LNCaP clone FGC (cell line): ENCODE measurements around the gene VPS39.

Experiments
- DNase-seq: peaks from one replicate; pipeline ENCODE4 v3.0.0-alpha.2; 2011; ENCODE audit warnings: low read depth
- H3K4me3 ChIP-seq: 2 replicates; pipeline ENCODE4 v1.5.1; 2011; ENCODE audit warnings: mild to moderate bottlenecking, low read depth, low read length, control low read depth
- TF ChIP-seq, protein P1 (sequence below): IDR thresholded peaks from 2 replicates; pipeline ENCODE4 v1.5.1; 2012; ENCODE audit warnings: mild to moderate bottlenecking; ENCODE audit not compliant: control insufficient read depth, insufficient read depth; ENCODE audit errors: extremely low read depth

Gene VPS39

DNA sequence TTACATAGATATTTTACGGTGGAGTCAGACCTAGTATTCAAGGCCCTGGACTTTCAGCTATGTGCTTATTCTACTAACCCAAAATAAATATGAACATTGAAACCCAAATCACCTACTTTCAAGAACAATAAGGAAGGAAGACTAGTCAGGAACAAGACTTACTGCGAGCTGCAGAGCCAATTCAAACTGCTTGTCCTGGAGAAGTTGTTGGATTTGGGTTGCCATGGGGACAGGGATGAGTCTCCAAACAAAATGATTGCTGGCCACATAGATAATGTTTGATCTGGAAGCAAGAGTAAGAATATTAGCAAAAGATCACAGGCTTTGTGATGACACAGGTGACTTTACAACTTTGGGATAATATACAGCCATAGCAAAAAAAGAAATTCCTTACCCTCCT is 30.0 kb downstream of the VPS39 start:
- DNase-seq, result peak; percentile 41
- TF ChIP-seq, protein P1, sequence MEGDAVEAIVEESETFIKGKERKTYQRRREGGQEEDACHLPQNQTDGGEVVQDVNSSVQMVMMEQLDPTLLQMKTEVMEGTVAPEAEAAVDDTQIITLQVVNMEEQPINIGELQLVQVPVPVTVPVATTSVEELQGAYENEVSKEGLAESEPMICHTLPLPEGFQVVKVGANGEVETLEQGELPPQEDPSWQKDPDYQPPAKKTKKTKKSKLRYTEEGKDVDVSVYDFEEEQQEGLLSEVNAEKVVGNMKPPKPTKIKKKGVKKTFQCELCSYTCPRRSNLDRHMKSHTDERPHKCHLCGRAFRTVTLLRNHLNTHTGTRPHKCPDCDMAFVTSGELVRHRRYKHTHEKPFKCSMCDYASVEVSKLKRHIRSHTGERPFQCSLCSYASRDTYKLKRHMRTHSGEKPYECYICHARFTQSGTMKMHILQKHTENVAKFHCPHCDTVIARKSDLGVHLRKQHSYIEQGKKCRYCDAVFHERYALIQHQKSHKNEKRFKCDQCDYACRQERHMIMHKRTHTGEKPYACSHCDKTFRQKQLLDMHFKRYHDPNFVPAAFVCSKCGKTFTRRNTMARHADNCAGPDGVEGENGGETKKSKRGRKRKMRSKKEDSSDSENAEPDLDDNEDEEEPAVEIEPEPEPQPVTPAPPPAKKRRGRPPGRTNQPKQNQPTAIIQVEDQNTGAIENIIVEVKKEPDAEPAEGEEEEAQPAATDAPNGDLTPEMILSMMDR, result no peak
- no peak overlapping the region for H3K4me3 ChIP-seq

DNA sequence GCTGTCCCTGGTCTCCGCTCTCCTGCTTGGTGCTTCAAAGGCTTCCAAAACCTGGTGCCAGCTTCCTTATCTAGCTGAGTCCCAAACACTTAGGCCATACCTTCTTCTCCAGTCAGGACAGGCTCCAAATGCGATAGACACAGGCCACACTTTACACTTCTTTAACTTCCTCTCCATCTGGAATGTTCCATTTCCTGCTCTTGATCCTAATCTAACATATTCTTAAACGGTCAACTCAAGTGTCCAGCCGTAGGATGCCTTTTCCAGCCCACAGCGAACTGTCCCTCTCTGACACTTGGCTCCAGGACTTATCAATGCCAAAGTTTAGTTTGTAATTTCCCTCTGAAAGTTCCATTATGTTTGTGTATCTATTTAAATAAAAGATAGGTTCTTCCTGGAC is 32.4 kb downstream of the VPS39 start:
- no peak overlapping the region for H3K4me3 ChIP-seq
- DNase-seq, result peak; percentile 4
- TF ChIP-seq, protein P1, result no peak

DNA sequence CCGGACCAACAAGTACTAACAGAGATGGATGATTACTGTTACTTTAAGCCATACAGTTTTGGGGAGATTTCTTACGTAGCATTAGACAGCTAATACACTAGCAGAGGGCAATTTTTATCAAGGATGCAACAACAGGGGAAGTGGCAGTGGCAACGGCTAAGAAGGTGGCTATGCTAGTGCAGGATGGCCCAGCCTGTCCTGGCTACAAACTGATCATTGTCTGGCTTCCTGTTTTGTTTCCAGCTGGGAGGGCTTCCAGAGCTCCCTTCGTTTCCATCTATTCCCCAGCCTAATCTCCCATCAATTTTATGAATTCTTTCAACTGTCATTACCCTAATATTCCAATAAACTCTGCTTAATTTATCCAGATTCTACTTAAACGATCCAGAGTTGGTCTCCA is 35.6 kb downstream of the VPS39 start:
- no peak overlapping the region for H3K4me3 ChIP-seq
- no peak for DNase-seq
- TF ChIP-seq, protein P1, result no peak

DNA sequence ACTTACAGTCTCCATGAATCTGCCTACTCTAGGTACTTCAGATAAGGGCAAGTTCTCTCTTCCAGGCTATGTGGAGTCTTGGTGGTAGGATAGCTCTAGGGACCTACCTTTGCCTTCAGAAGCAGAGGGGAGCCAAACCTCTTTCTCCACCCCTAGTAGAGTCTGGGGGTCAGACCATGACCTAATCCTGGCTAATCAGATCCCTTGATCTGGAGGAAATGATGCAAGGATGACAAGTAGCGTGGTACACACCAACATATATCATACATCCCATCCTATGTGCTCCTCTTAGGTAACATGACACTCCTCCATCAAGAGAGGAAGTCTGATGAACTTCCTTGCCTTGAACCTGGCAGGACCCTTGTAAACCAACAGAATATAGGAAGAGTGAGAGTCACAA is 36.3 kb downstream of the VPS39 start:
- H3K4me3 ChIP-seq, result no peak overlapping the region
- TF ChIP-seq, protein P1, result no peak
- DNase-seq, result no peak

DNA sequence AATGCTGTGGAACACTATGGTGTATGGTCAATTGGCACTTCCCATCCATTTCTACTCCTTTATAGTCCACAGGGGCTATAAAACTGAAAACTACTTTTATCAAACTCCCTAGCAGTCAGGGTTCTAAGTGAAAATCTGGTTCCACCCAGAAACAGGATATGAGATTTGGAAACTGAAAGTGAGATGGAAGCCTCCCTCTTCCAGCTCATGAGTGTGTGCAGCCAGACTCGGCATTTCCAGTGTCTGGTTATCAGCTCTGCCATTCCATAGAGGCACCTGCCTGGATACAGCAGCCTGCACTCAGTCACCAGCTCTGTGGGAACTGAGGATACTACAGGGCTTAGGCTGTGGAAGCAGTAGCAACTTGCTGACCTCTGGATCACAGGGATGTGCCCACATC is 37.0 kb downstream of the VPS39 start:
- H3K4me3 ChIP-seq, result no peak overlapping the region
- no peak for DNase-seq
- TF ChIP-seq, protein P1, result no peak

DNA sequence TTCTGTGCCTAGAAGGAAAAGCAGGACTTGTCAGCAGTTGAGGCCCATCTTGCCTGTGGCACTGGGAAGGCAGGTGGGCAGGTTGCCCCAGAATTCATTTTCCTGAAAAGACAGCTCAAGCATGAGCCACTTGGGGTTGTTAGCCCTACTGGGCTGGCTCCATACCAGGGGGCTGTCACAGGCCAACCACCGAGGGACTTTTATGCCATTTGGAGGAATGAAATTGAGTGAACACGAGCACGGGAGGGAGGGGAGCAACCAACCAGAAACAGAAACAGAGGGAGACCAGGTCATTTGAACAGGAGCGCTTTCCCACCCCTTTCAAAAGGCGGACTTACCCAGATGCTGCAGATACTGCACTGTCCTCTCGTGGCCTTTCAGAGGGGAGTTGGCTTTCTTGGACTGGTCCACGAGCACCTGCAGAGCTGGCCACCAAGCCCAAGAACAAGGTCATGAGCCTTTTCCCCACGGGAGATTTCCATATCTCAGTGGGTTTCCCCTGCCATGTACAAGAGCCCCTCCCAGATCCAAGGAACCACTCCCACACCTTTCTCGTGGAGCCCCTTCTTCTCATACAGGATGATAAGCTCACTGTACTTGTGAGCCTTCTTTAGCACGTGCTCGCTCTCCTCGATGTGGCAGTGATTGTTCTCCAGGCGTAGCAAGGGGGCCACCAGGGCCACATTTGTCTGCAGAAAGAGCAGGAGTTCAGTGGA is 41.7 kb downstream of the VPS39 start:
- DNase-seq, result no peak
- TF ChIP-seq, protein P1, result no peak
- no peak overlapping the region for H3K4me3 ChIP-seq

DNA sequence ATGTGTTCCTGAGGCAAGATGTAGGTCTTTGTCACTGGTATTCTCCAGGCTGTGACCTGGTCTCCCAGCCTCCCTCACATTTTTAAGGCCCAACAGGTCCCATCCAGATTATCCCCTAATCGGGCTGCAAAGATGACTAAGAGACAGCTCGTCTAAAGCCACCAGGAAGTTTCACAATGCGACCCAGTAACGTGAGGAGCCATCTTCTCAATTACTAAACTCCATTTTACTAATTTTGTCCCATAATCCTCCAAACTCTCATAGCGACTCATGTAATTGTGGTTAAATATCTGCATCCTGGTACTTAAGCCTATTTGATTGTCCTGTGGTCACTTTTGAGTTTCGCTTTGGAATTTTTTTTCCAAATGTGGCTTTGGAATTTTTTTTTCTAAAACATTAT is 43.0 kb downstream of the VPS39 start:
- DNase-seq, result no peak
- TF ChIP-seq, protein P1, result no peak
- no peak overlapping the region for H3K4me3 ChIP-seq
